IMR-90 (cell line): ENCODE results near the gene PAGE2B. TPM values are rescaled to one million over a fixed set of nuclear protein-coding genes. Genes with fewer than 3 reads are reported as not detected.

Experiments
- ATAC-seq: fragments of 200-7000 bp; cut with Tn5 transposase; 2 replicates; pipeline ENCODE4 v1.9.1; 2020; ENCODE audit warnings: low read depth, mild to moderate bottlenecking, moderate library complexity
- BruUV-seq: library from RNA; stranded (reverse); fragments of 400-500 nt; replicated peaks from 2 replicates; lab custom pipeline; 2021; lab: Mats Ljungman, UMichigan
- CTCF ChIA-PET: fragments of 300-600 bp; formaldehyde crosslinking; extraction: SDS; loops from one replicate; lab custom pipeline; 2021; ENCODE audit warnings: antibody characterized with exemption; lab: Yijun Ruan, JAX
- POLR2A ChIA-PET: fragments of 300-600 bp; sonication (Branson Sonifier 250); formaldehyde crosslinking; loops from one replicate; lab custom pipeline; 2022; ENCODE audit warnings: antibody characterized with exemption; ENCODE audit not compliant: unreplicated experiment; lab: Charles Lee
- DNase-seq: peaks from one replicate; pipeline ENCODE4 v3.0.0; 2013
- H2AFZ ChIP-seq: replicated peaks from 2 replicates; pipeline ENCODE3; 2013; ENCODE audit warnings: low read length, mild to moderate bottlenecking; ENCODE audit not compliant: poor library complexity
- H2AK5ac ChIP-seq: 2 replicates; pipeline ENCODE4 v1.6.1; 2013; ENCODE audit warnings: low read depth, low read length, inconsistent platforms
- H2AK9ac ChIP-seq: replicated peaks from 2 replicates; pipeline ENCODE3; 2013; ENCODE audit warnings: mild to moderate bottlenecking, low read depth, low read length, moderate library complexity; ENCODE audit not compliant: poor library complexity
- H2BK120ac ChIP-seq: 2 replicates; pipeline ENCODE4 v1.6.1; 2013; ENCODE audit warnings: low read depth, low read length, inconsistent platforms
- H2BK15ac ChIP-seq: 3 replicates; pipeline ENCODE4 v1.6.1; 2013; ENCODE audit warnings: low read depth, low read length, inconsistent platforms
- H2BK20ac ChIP-seq: 2 replicates; pipeline ENCODE4 v1.6.1; 2013; ENCODE audit warnings: low read depth, mild to moderate bottlenecking, inconsistent platforms, low read length, moderate library complexity
- H2BK5ac ChIP-seq: 2 replicates; pipeline ENCODE4 v1.6.1; 2013; ENCODE audit warnings: mild to moderate bottlenecking, low read depth, low read length, inconsistent platforms; ENCODE audit not compliant: poor library complexity, severe bottlenecking
- H3K14ac ChIP-seq: replicated peaks from 2 replicates; pipeline ENCODE4 v1.6.1; 2013; ENCODE audit warnings: low read depth, low read length, inconsistent platforms
- H3K18ac ChIP-seq: 2 replicates; pipeline ENCODE4 v1.6.1; 2013; ENCODE audit warnings: low read depth, low read length, control low read depth
- H3K23ac ChIP-seq: 2 replicates; pipeline ENCODE4 v1.6.1; 2013; ENCODE audit warnings: low read depth, low read length, inconsistent platforms
- H3K27ac ChIP-seq: 2 replicates; pipeline ENCODE4 v1.5.1; 2013; ENCODE audit warnings: mild to moderate bottlenecking, control low read depth, low read length; ENCODE audit not compliant: insufficient read depth
- H3K27me3 ChIP-seq: 2 replicates; pipeline ENCODE4 v1.6.1; 2013; ENCODE audit warnings: low read length; ENCODE audit not compliant: control insufficient read depth, insufficient read depth
- H3K36me3 ChIP-seq: 2 replicates; pipeline ENCODE4 v1.6.1; 2013; ENCODE audit warnings: low read length, mixed read lengths; ENCODE audit not compliant: control insufficient read depth, insufficient read depth
- H3K4ac ChIP-seq: 2 replicates; pipeline ENCODE4 v1.6.1; 2013; ENCODE audit warnings: low read depth, low read length, inconsistent platforms
- H3K4me1 ChIP-seq: 2 replicates; pipeline ENCODE4 v1.6.1; 2013; ENCODE audit warnings: low read length, mixed read lengths; ENCODE audit not compliant: control insufficient read depth, insufficient read depth
- H3K4me2 ChIP-seq: 2 replicates; pipeline ENCODE4 v1.6.1; 2013; ENCODE audit warnings: low read depth, mild to moderate bottlenecking, control low read depth, low read length, moderate library complexity
- H3K4me3 ChIP-seq: 2 replicates; pipeline ENCODE4 v1.5.1; 2013; ENCODE audit warnings: low read depth, mild to moderate bottlenecking, control low read depth, low read length, moderate library complexity; ENCODE audit not compliant: insufficient read depth
- H3K56ac ChIP-seq: 2 replicates; pipeline ENCODE4 v1.6.1; 2013; ENCODE audit warnings: low read length, inconsistent platforms; ENCODE audit not compliant: insufficient read depth; ENCODE audit errors: extremely low read depth
- H3K79me1 ChIP-seq, 2 experiments: 2 replicates each; pipeline ENCODE4 v1.6.1; 2013; ENCODE audit warnings: low read length in 2 of 2, inconsistent platforms in 1 of 2, low read depth in 1 of 2
- H3K9ac ChIP-seq: 2 replicates; pipeline ENCODE4 v1.6.1; 2013; ENCODE audit warnings: low read depth, low read length, control low read depth
- H3K9me1 ChIP-seq: 2 replicates; pipeline ENCODE4 v1.6.1; 2013; ENCODE audit warnings: low read length, inconsistent platforms; ENCODE audit not compliant: insufficient read depth
- H3K9me3 ChIP-seq: 2 replicates; pipeline ENCODE4 v1.6.1; 2013; ENCODE audit warnings: low read length; ENCODE audit not compliant: control insufficient read depth, insufficient read depth
- H4K20me1 ChIP-seq: 2 replicates; pipeline ENCODE4 v1.6.1; 2013; ENCODE audit warnings: low read length, inconsistent platforms; ENCODE audit not compliant: insufficient read depth
- H4K5ac ChIP-seq: 2 replicates; pipeline ENCODE4 v1.6.1; 2013; ENCODE audit warnings: mild to moderate bottlenecking, low read depth, low read length, control low read depth
- H4K8ac ChIP-seq, 2 experiments: 2 replicates each; pipeline ENCODE4 v1.6.1; 2013; ENCODE audit warnings: low read depth in 2 of 2, low read length in 2 of 2, control low read depth in 1 of 2, inconsistent platforms in 1 of 2
- H4K91ac ChIP-seq: 2 replicates; pipeline ENCODE4 v1.6.1; 2013; ENCODE audit warnings: low read depth, low read length, inconsistent platforms; ENCODE audit not compliant: insufficient read depth
- MAFK ChIP-seq: IDR thresholded peaks from 2 replicates; pipeline ENCODE4 v1.6.1; 2012; ENCODE audit warnings: low read depth, low read length, improper control_type of control experiment
- MAZ ChIP-seq: IDR thresholded peaks from 2 replicates; pipeline ENCODE4 v1.6.1; 2012; ENCODE audit warnings: low read depth, mild to moderate bottlenecking, low read length, improper control_type of control experiment, moderate library complexity, borderline replicate concordance
- WGBS, 2 experiments: methylation state at CpG; one replicate each; pipeline versions ENCODE4 v1.1.5 to v1.1.7; 2013; ENCODE audit warnings: missing lambda C conversion rate in 2 of 2; ENCODE audit not compliant: insufficient read length in 1 of 2; ENCODE audit errors: extremely low coverage in 2 of 2; 5-methylcytosine and 5-hydroxymethylcytosine counted together
- dilution Hi-C: fragments of 300-500 bp; cut with HindIII; formaldehyde crosslinking; loops from one replicate; pipeline ENCODE4 v1.14.3; 2018; ENCODE audit warnings: low sequenced_read_pairs; ENCODE audit not compliant: unreplicated experiment
- in situ Hi-C: fragments of 300-500 bp; cut with MboI; formaldehyde crosslinking; loops from 3 replicates; pipeline ENCODE4 v1.14.3; 2019; ENCODE audit warnings: low sequenced_read_pairs, inconsistent platforms, mixed read lengths
- intact Hi-C: fragments of 100-400 bp; cut with micrococcal nuclease; formaldehyde crosslinking; loops from 2 replicates; pipeline ENCODE4 v1.10.0; 2022
- polyA plus RNA-seq, 3 experiments: library from polyadenylated mRNA; depleted of rRNA; stranded (reverse); fragments of >200 nt; gene quantifications; 2 replicates each; pipeline ENCODE4 v1.2.3, GENCODE V29; 2012; ENCODE audit warnings: low replicate concordance in 1 of 3
- total RNA-seq: library from RNA; depleted of rRNA; stranded (reverse); fragments of >200 nt; gene quantifications from 2 replicates; pipeline ENCODE4 v1.2.3, GENCODE V29; 2012

The PAGE2B gene
- total and polyA plus RNA-seq, 2 of the 4 experiments (the other 2 are of a cell fraction): not detected

DNA sequence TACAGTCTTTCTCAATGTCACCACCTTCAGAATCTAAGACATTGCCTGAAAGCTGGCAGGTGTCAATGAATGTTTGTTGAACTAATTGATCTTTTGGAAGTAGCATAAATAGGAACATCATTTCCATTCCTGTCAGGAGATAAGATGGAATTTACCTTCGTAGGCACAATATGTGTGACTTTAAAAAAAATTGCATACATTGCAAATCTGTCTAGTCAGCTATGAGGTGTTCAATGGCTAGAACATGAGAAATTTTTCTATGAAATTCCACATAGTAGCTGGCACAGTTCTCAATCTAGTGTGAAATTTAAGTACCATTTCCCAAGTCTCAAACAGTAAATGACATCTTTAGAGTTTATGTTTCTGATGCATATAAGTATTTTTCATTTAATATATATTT lies 24.3 kb downstream of the PAGE2B start:
- H2BK15ac ChIP-seq: no peak overlapping the region
- CTCF ChIA-PET: no interaction called here
- H2BK120ac ChIP-seq: no peak overlapping the region
- in situ Hi-C loops: no loop called here
- H3K27ac ChIP-seq: no peak overlapping the region
- H4K91ac ChIP-seq: no peak overlapping the region
- no peak overlapping the region for H3K18ac ChIP-seq
- no peaks in the 10 kb centered on the region for H3K9me3 ChIP-seq
- no TSS peak for BruUV-seq
- no peak overlapping the region for H2AK9ac ChIP-seq
- no peak overlapping the region for H3K4me2 ChIP-seq
- no peaks in the 10 kb centered on the region for H3K9me1 ChIP-seq
- no peak overlapping the region for H4K5ac ChIP-seq
- H3K27me3 ChIP-seq: peaks cover 6% of the 10 kb centered on the region; the same call in 1 of the 2 replicates
- no CpG with 5 or more reads among the region's 1 CpG for WGBS, 2 experiments
- H2AFZ ChIP-seq: no peak overlapping the region
- dilution Hi-C loops: no loop called here
- no peak overlapping the region for H4K8ac ChIP-seq
- ATAC-seq (no peak), DNase-seq (no peak)
- no peak overlapping the region for H2BK5ac ChIP-seq
- no peak overlapping the region for H3K56ac ChIP-seq
- no peak overlapping the region for H2AK5ac ChIP-seq
- H3K14ac ChIP-seq: no peak overlapping the region
- no peaks in the 10 kb centered on the region for H3K36me3 ChIP-seq
- intact Hi-C loops: no loop called here
- H3K79me1 ChIP-seq: no peaks in the 10 kb centered on the region
- no peaks in the 10 kb centered on the region for H4K20me1 ChIP-seq
- no peak overlapping the region for H3K4me3 ChIP-seq
- no peak overlapping the region for H3K9ac ChIP-seq
- H3K23ac ChIP-seq: no peak overlapping the region
- peak; percentile 85 for TF ChIP-seq MAFK
- no peak for TF ChIP-seq MAZ
- no peak overlapping the region for H2BK20ac ChIP-seq
- H3K4ac ChIP-seq: no peak overlapping the region
- POLR2A ChIA-PET: no interaction called here
- H3K4me1 ChIP-seq: no peaks in the 10 kb centered on the region
